ENCODE data around the gene LILRA6.

DNA sequence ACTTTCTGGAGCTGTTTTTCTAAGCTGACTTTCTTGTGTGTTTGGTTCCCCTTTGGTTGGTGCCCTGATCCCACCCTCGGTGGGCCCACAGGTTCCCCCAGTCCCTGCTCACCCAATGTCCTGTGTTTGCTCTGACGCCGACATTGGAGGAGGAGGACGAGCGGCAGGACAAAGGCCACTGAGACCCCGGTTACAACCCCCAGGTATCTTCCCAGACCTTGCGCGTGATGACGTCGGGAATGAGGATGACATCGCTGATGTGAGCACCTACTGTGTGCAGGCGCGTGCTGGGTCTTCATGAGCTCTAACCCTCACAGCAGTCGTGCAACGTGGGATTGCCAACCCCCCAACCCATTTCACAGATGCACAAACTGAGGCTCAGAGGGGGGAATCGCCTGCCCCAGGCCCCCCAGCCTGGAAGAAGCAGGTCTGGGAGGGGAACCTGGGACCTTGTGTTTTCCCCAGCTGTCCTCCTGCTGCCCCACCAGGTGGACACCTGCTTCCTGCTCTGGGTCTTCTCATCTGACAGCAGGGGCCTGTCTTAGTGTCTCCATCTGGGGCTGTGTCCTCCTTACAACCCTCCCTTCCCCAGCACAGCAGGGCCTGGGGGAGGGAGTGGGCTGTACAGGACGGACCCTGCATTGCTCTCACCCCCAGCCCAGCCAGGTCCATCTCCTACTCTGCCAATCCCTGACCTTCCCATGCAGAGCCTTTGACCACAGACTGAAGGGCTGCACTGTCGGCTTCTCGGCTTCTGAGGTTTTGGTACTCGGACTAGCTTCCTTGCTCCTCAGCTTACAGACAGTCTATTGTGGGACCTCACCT is 4.7 kb upstream of the LILRA6 start:
- TF ChIP-seq POLR2A (IDR thresholded peaks at IDR 0.05) = no peak
- TF ChIP-seq, protein P1, sequence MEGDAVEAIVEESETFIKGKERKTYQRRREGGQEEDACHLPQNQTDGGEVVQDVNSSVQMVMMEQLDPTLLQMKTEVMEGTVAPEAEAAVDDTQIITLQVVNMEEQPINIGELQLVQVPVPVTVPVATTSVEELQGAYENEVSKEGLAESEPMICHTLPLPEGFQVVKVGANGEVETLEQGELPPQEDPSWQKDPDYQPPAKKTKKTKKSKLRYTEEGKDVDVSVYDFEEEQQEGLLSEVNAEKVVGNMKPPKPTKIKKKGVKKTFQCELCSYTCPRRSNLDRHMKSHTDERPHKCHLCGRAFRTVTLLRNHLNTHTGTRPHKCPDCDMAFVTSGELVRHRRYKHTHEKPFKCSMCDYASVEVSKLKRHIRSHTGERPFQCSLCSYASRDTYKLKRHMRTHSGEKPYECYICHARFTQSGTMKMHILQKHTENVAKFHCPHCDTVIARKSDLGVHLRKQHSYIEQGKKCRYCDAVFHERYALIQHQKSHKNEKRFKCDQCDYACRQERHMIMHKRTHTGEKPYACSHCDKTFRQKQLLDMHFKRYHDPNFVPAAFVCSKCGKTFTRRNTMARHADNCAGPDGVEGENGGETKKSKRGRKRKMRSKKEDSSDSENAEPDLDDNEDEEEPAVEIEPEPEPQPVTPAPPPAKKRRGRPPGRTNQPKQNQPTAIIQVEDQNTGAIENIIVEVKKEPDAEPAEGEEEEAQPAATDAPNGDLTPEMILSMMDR (IDR thresholded peaks at IDR 0.05) = no peak
